Prostate gland (tissue), 2 donors: Measurements from ENCODE around the gene PALLD. TPM values are rescaled to one million over a fixed set of nuclear protein-coding genes. Genes with fewer than 3 reads are reported as not detected.
A peak's percentile ranks its signal among the peaks of the same experiment; 100 is the strongest.

Experiments used
- DNase-seq: peaks from one replicate; pipeline ENCODE4 v3.0.0-alpha.2; 2019; ENCODE audit warnings: low spot score
- H3K27ac ChIP-seq, 2 donors: fragments of 200-600 bp; sonication (generic); 2 replicates each; pipeline ENCODE4 v1.5.1; 2017 to 2019
- H3K27me3 ChIP-seq: fragments of 200-600 bp; sonication (generic); replicated peaks from 2 replicates; pipeline ENCODE4 v1.5.1; 2019; ENCODE audit not compliant: insufficient read depth
- H3K36me3 ChIP-seq, 2 donors: fragments of 200-600 bp; sonication (generic); 1 replicate in 1 of 2; 2 replicates in 1 of 2; pipeline versions ENCODE4 v1.5.1 to v1.8.1; 2017 to 2019
- H3K4me1 ChIP-seq: fragments of 200-600 bp; sonication (generic); replicated peaks from 2 replicates; pipeline ENCODE4 v1.5.1; 2019
- H3K4me3 ChIP-seq, 2 donors: fragments of 200-600 bp; sonication (generic); 2 replicates each; pipeline ENCODE4 v1.5.1; 2017 to 2019
- H3K9me3 ChIP-seq: fragments of 200-600 bp; sonication (generic); 2 replicates; pipeline ENCODE4 v1.5.1; 2017
- POLR2A ChIP-seq: fragments of 450-650 bp; IDR thresholded peaks from one replicate; pipeline ENCODE4 v1.6.1; 2016; ENCODE audit warnings: antibody characterized with exemption, mild to moderate bottlenecking
- POLR2AphosphoS5 ChIP-seq: sonication (generic); formaldehyde crosslinking; IDR thresholded peaks from one replicate; pipeline ENCODE4 v1.6.1; 2017; ENCODE audit warnings: antibody characterized with exemption
- WGBS: methylation state at CpG from one replicate; pipeline ENCODE4 v1.1.5; 2018; 5-methylcytosine and 5-hydroxymethylcytosine counted together
- intact Hi-C: fragments of 100-400 bp; cut with DNase I; formaldehyde crosslinking; loops from one replicate; pipeline ENCODE4 v1.14.2; 2022
- total RNA-seq, 2 donors: library from RNA; depleted of rRNA; stranded (reverse); fragments of >200 nt; gene quantifications; one replicate each; pipeline ENCODE4 v1.1.0, GENCODE V29; 2016
- TF ChIP-seq, protein P1 (sequence below), 4 experiments: fragments of 200-600 bp in 2 of 4; fragments of 450-650 bp in 2 of 4; sonication (generic) in 2 of 4; IDR thresholded peaks; 1 replicate in 3 of 4; 2 replicates in 1 of 4; pipeline ENCODE4 v1.5.1; 2016 to 2019; ENCODE audit warnings: antibody characterized with exemption in 4 of 4, mild to moderate bottlenecking in 2 of 4, moderate library complexity in 2 of 4

Gene PALLD
- total RNA-seq, 2 donors from 2014 or later: 252 TPM

DNA sequence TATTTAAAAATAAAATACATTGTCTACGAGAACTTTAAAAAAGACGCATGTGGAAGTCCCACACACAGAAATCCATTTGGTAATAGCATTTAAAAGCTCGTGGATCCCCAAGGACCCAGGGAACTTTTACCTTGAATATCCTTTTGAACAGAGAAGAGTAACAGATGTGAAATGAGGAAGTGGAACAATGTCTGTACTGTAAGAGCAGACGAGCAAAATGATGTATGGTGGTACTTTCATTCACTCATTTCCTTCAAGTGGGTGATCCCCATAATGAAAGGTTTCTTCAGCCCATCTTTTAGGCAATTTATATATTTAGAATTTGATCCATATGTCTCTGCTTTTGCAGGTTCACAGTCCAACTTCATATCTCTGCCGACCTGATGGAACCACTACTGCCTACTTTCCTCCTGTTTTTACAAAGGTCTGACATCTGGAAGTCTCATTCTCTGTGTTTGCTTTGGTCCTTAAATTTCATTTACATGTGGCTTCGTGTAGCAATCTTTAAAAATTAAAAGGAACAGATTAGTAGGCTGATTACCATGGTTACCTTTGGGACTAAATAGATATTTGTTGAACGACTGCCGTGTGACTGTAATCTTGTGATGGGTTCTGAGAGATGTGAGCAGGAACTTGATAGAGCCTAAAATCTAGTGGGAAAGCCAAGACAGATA is 188.4 kb downstream of the PALLD start:
- WGBS: 87% methylated on average over 8 of the region's 8 CpGs
- TF ChIP-seq, protein P1, sequence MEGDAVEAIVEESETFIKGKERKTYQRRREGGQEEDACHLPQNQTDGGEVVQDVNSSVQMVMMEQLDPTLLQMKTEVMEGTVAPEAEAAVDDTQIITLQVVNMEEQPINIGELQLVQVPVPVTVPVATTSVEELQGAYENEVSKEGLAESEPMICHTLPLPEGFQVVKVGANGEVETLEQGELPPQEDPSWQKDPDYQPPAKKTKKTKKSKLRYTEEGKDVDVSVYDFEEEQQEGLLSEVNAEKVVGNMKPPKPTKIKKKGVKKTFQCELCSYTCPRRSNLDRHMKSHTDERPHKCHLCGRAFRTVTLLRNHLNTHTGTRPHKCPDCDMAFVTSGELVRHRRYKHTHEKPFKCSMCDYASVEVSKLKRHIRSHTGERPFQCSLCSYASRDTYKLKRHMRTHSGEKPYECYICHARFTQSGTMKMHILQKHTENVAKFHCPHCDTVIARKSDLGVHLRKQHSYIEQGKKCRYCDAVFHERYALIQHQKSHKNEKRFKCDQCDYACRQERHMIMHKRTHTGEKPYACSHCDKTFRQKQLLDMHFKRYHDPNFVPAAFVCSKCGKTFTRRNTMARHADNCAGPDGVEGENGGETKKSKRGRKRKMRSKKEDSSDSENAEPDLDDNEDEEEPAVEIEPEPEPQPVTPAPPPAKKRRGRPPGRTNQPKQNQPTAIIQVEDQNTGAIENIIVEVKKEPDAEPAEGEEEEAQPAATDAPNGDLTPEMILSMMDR (IDR thresholded peaks at IDR 0.05): no peak
- TF ChIP-seq POLR2AphosphoS5 (no peak), POLR2A (no peak)
- H3K27ac ChIP-seq: no peak overlapping the region

DNA sequence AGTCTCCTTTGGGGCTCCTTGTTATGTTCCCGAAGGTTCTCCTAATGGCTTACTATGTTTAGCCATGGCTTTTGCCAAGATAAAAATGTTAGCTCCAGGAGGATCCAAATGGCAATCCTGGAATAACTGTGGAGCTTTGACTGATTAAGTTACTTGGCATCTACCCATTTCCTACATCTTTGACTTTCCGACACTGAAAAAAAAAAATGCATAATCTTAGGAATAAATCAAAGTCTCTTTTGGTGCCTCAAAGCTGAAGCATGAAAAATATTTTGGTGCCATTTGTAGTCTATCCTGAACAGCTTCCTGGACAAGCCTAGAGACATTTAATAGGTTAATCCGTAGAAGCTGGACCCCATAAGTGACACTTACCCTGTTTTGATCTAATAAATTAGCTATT is 191.7 kb downstream of the PALLD start:
- no peak for DNase-seq
- intact Hi-C loops: no loop called here
- Histone ChIP-seq H3K36me3 (no peaks in the 10 kb centered on the region), H3K9me3 (no peaks in the 10 kb centered on the region), H3K4me3 (no peak overlapping the region), H3K27ac (no peak overlapping the region), H3K27me3 (no peaks in the 10 kb centered on the region), H3K4me1 (peaks cover 2% of the 10 kb centered on the region)
- TF ChIP-seq, protein P1 (IDR thresholded peaks at IDR 0.05): no peak
- TF ChIP-seq POLR2AphosphoS5: no peak
- no peak for TF ChIP-seq POLR2A
- 77% methylated on average over 3 of the region's 3 CpGs for WGBS

More for the DNA sequence above, 188.4 kb downstream of the PALLD start:
- intact Hi-C loops: no loop called here
- no peak overlapping the region for H3K4me3 ChIP-seq
- no peaks in the 10 kb centered on the region for H3K27me3 ChIP-seq
- H3K9me3 ChIP-seq: no peaks in the 10 kb centered on the region
- H3K4me1 ChIP-seq: peaks cover 4% of the 10 kb centered on the region
- H3K36me3 ChIP-seq: no peaks in the 10 kb centered on the region
- DNase-seq: no peak

DNA sequence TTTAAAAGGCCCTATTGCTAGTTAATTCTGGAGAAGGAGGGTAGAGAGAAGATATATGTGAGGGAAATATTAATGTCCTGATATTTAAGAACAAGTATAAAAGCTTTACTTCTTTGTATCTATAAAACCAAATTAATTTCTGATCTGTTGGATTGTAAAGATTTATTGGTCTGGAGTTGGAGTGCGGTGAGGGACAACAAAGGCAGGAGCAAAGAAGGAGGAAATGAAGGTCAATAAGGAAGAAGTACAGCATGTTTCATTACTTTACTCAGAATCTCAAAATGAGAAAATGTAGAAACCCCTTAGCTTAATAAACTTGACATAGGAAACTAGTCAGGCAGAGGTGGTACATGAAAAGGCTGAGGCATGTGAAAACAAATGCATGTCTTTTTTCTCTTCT is 192.9 kb downstream of the PALLD start:
- Histone ChIP-seq H3K27ac (no peak overlapping the region), H3K36me3 (no peaks in the 10 kb centered on the region), H3K9me3 (no peaks in the 10 kb centered on the region), H3K27me3 (no peaks in the 10 kb centered on the region), H3K4me1 (peaks cover 2% of the 10 kb centered on the region), H3K4me3 (no peak overlapping the region)
- no peak for DNase-seq
- 23% methylated on average over 1 of the region's 1 CpG for WGBS
- intact Hi-C loops: loop anchor here (5.0 to 10.0 kb wide), 3 partner anchors 57 to 325 kb away; partner anchors contain the start of gene CBR4
- TF ChIP-seq POLR2AphosphoS5 (peak; percentile 53), POLR2A (no peak)
- TF ChIP-seq, protein P1 (IDR thresholded peaks at IDR 0.05): no peak

DNA sequence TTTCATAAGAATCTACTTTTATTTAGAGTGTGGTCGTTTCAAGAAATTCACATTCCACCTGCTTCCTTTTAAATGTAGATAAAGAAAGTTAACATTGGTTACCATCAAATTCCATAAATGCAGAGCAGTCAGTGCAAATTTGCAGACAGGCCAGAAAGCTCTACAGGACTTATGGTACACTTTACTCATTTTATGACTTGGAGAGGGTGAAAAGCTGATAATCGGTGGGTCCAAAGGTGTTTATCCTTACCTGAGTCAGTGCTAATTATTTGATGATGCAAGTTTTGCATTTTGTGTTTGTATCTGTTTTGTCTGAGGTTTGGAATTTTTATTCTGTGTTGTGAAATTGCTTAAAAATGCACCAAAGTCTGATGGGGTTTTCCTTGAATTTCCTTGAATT is 193.3 kb downstream of the PALLD start:
- H3K9me3 ChIP-seq: no peaks in the 10 kb centered on the region
- WGBS: 23% methylated on average over 2 of the region's 2 CpGs
- H3K4me1 ChIP-seq: peaks cover 2% of the 10 kb centered on the region
- intact Hi-C loops: loop anchor here (5.0 to 10.0 kb wide), 3 partner anchors 58 to 325 kb away; partner anchors contain the start of gene CBR4
- no peak overlapping the region for H3K27ac ChIP-seq
- TF ChIP-seq POLR2AphosphoS5 (no peak), POLR2A (no peak)
- TF ChIP-seq, protein P1 (IDR thresholded peaks at IDR 0.05): no peak
- DNase-seq: no peak
- no peak overlapping the region for H3K4me3 ChIP-seq
- no peaks in the 10 kb centered on the region for H3K36me3 ChIP-seq
- H3K27me3 ChIP-seq: no peaks in the 10 kb centered on the region
